ENCODE data around the gene RNASE8.

Gene RNASE8

DNA sequence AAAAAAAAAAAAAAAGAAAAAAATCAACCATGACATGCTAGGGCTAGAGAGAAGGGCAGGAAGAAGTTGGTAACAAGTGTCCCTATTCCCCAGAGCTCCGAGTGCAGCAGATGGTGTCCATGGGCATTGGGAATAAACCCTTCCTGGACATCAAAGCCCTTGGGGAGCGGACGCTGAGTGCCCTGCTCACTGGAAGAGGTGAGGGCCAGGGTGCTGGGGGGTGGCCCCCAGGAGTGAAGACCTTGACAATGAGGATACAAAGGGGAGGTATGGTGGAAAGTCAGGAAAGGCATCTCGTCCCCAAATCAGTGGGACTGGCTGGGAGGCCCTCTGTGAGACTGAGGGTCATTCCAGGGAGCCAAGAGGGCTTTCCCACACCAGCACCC is 29.3 kb downstream of the RNASE8 start:
- peak overlapping the region in 1 of 2 donors; percentile 31 for H3K27ac ChIP-seq
- no peaks in the 10 kb centered on the region for H3K27me3 ChIP-seq
- TF ChIP-seq, protein P1, sequence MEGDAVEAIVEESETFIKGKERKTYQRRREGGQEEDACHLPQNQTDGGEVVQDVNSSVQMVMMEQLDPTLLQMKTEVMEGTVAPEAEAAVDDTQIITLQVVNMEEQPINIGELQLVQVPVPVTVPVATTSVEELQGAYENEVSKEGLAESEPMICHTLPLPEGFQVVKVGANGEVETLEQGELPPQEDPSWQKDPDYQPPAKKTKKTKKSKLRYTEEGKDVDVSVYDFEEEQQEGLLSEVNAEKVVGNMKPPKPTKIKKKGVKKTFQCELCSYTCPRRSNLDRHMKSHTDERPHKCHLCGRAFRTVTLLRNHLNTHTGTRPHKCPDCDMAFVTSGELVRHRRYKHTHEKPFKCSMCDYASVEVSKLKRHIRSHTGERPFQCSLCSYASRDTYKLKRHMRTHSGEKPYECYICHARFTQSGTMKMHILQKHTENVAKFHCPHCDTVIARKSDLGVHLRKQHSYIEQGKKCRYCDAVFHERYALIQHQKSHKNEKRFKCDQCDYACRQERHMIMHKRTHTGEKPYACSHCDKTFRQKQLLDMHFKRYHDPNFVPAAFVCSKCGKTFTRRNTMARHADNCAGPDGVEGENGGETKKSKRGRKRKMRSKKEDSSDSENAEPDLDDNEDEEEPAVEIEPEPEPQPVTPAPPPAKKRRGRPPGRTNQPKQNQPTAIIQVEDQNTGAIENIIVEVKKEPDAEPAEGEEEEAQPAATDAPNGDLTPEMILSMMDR (IDR thresholded peaks at IDR 0.05), result no peak
- peaks cover 0 to 8% (median 0%) of the 10 kb centered on the region in 4 donors for H3K4me1 ChIP-seq
- no peak overlapping the region for H3K4me3 ChIP-seq
- no peak for DNase-seq
- H3K36me3 ChIP-seq, result peaks cover 31 to 94% (median 58%) of the 10 kb centered on the region in 3 donors
- H3K9me3 ChIP-seq, result no peaks in the 10 kb centered on the region
- intact Hi-C loops (cut with DNase I; ENCODE audit: low total_unique reads), result no loop called here

DNA sequence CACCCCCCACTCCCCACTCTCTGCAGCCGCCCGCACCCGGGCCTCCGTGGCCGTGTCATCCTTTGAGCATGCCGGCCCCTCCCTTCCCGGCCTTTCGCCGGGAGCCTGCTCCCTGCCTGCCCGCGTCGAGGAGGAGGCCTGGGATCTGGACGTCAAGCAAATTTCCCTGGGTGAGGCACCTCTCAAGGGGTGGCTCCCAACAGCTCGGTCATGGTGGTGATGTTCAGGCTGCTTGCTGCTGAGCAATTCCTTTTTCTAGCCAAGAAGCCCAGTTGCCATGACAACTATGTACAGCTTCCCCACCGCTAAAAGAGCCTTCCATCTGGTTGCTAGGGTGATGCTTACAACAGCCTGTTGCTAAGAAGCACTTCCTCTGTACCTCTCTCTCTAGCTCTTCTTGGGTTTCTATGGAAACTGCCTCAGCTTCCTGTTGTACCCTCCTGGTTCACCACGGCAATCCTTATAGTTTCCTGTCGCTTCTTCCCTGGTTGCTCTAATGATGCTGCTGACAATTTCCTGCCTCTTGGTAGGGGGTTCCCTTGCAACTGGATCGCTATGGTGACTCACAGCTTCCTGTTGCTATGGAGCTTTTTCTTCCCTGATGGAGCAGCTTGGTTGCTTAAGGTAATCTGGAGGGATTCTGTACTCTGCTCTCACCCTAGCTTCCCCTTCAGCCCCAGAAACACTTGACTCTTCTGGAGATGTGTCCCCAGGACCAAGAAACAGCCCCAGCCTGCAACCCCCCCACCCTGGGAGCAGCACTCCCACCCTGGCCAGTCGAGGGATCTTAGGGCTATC is 29.9 kb downstream of the RNASE8 start:
- peak overlapping the region in 1 of 2 donors; percentile 31 for H3K27ac ChIP-seq
- peaks cover 0 to 11% (median 2%) of the 10 kb centered on the region in 4 donors for H3K4me1 ChIP-seq
- peaks cover 25 to 93% (median 57%) of the 10 kb centered on the region in 3 donors for H3K36me3 ChIP-seq
- H3K9me3 ChIP-seq, result no peaks in the 10 kb centered on the region
- no peaks in the 10 kb centered on the region for H3K27me3 ChIP-seq
- H3K4me3 ChIP-seq, result no peak overlapping the region
- intact Hi-C loops (cut with DNase I; ENCODE audit: low total_unique reads), result no loop called here
- no peak for DNase-seq
- TF ChIP-seq, protein P1 (IDR thresholded peaks at IDR 0.05), result no peak

DNA sequence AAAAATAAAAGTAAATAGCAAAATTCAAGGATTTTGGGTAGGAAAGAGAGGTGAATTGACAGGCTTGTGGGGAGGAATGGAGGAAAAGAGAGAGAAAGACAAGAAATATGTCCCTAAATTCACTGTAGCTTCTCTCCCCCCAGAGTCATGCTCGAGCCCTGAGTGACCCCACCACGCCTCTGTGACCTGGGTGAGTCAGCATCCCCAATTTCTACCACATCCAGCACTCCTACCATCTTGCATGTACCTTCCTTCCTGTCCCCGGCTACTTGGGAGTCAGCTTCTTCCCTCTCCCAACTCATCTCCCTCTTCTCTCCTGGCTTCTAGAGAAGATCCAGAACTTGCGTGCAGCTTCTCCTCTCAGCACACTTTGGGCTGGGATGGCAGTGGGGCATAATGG is 31.1 kb downstream of the RNASE8 start:
- no peak for DNase-seq
- peaks cover 20 to 88% (median 47%) of the 10 kb centered on the region in 3 donors for H3K36me3 ChIP-seq
- H3K27ac ChIP-seq, result no peak overlapping the region
- intact Hi-C loops (cut with DNase I; ENCODE audit: low total_unique reads), result no loop called here
- peaks cover 0 to 11% (median 3%) of the 10 kb centered on the region in 4 donors for H3K4me1 ChIP-seq
- H3K4me3 ChIP-seq, result no peak overlapping the region
- no peaks in the 10 kb centered on the region for H3K9me3 ChIP-seq
- no peaks in the 10 kb centered on the region for H3K27me3 ChIP-seq
- TF ChIP-seq, protein P1 (IDR thresholded peaks at IDR 0.05), result no peak

DNA sequence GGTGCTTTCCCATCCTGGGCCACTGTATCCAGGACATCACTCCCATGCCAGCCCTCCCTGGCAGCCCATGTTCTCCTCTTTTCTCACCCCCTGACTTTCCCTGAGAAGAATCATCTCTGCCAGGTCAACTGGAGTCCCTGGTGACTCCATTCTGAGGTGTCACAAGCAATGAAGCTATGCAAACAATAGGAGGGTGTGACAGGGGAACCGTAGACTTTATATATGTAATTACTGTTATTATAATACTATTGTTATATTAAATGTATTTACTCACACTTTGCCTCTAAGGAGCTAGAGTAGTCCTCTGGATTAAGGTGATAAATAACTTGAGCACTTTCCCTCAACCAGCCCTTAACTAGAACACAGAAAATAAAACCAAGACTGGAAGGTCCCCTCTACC is 31.6 kb downstream of the RNASE8 start:
- Histone ChIP-seq H3K27ac (no peak overlapping the region), H3K4me3 (no peak overlapping the region), H3K36me3 (peaks cover 17 to 83% (median 43%) of the 10 kb centered on the region in 3 donors), H3K4me1 (peaks cover 0 to 11% (median 3%) of the 10 kb centered on the region in 4 donors), H3K9me3 (no peaks in the 10 kb centered on the region), H3K27me3 (no peaks in the 10 kb centered on the region)
- TF ChIP-seq, protein P1 (IDR thresholded peaks at IDR 0.05), result no peak
- intact Hi-C loops (cut with DNase I; ENCODE audit: low total_unique reads), result no loop called here
- DNase-seq, result no peak

DNA sequence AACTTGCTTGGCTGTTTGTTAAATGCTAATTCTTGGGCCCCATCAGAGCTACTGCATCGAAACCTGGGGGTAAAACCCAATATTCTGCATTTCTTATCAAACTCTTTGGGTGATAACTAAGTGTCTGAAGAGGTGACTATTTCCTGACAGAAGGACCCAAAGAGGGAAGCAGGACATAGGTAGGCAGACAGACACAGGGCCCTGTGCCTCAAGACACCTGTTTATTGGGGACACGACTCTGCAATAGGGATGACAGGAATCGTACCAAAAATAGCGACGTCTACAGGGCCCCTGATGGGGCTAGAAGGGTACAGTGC is 32.2 kb downstream of the RNASE8 start:
- Histone ChIP-seq H3K27me3 (no peaks in the 10 kb centered on the region), H3K9me3 (no peaks in the 10 kb centered on the region), H3K27ac (peak overlapping the region in 1 of 2 donors; percentile 15), H3K4me1 (peaks cover 0 to 11% (median 3%) of the 10 kb centered on the region in 4 donors), H3K36me3 (peaks cover 11 to 77% (median 37%) of the 10 kb centered on the region in 3 donors), H3K4me3 (no peak overlapping the region)
- TF ChIP-seq, protein P1 (IDR thresholded peaks at IDR 0.05), result no peak
- DNase-seq, result no peak
- intact Hi-C loops (cut with DNase I; ENCODE audit: low total_unique reads), result loop anchor here (2.0 to 5.0 kb wide), 2 partner anchors 21 to 292 kb away; partner anchors contain the start of gene SUPT16H
